DND-41 (cell line): ENCODE data around the gene SGPL1.

Experiments
- ATAC-seq: fragments of 200-7000 bp; cut with Tn5 transposase; 3 replicates; pipeline ENCODE4 v1.9.1; 2021; ENCODE audit warnings: low read depth; ENCODE audit not compliant: insufficient read depth
- DNase-seq: peaks from one replicate; pipeline ENCODE4 v3.0.0-alpha.2; 2020
- H2AFZ ChIP-seq: 2 replicates; pipeline ENCODE4 v1.6.0; 2012; ENCODE audit warnings: low read depth, low read length
- H3K27ac ChIP-seq: 2 replicates; pipeline ENCODE4 v1.5.1; 2012; ENCODE audit warnings: low read length, inconsistent platforms
- H3K27me3 ChIP-seq: fragments of 200-600 bp; sonication (generic); 2 replicates; pipeline ENCODE4 v1.6.0; 2012; ENCODE audit warnings: low read length, mild to moderate bottlenecking, inconsistent platforms; ENCODE audit not compliant: insufficient read depth, poor library complexity
- H3K36me3 ChIP-seq: 2 replicates; pipeline ENCODE4 v1.5.1; 2012; ENCODE audit warnings: low read length, inconsistent platforms; ENCODE audit not compliant: insufficient read depth
- H3K4me1 ChIP-seq: 2 replicates; pipeline ENCODE4 v1.5.1; 2012; ENCODE audit warnings: mild to moderate bottlenecking, low read length; ENCODE audit not compliant: insufficient read depth
- H3K4me2 ChIP-seq: 2 replicates; pipeline ENCODE4 v1.6.0; 2012; ENCODE audit warnings: mild to moderate bottlenecking, moderate library complexity, low read length, inconsistent platforms; ENCODE audit not compliant: insufficient read depth
- H3K4me3 ChIP-seq, 2 experiments: fragments of 200-600 bp in 1 of 2; shearing (Covaris generic) in 1 of 2; 2 replicates each; pipeline ENCODE4 v1.5.1; 2012 to 2016; ENCODE audit warnings: inconsistent platforms in 2 of 2, low read length in 2 of 2, mild to moderate bottlenecking in 2 of 2, low read depth in 1 of 2, moderate library complexity in 1 of 2
- H3K79me2 ChIP-seq: 2 replicates; pipeline ENCODE4 v1.6.0; 2012; ENCODE audit warnings: low read length, inconsistent platforms; ENCODE audit not compliant: insufficient read depth
- H3K9ac ChIP-seq: 2 replicates; pipeline ENCODE4 v1.6.0; 2012; ENCODE audit warnings: low read depth, mild to moderate bottlenecking, inconsistent platforms, low read length, moderate library complexity
- H3K9me3 ChIP-seq: 2 replicates; pipeline ENCODE4 v1.5.1; 2012; ENCODE audit warnings: low read length, moderate library complexity, mild to moderate bottlenecking, inconsistent platforms; ENCODE audit not compliant: insufficient read depth, severe bottlenecking
- H4K20me1 ChIP-seq: 2 replicates; pipeline ENCODE4 v1.6.0; 2012; ENCODE audit warnings: low read length; ENCODE audit not compliant: insufficient read depth
- EZH2 ChIP-seq: IDR thresholded peaks from 3 replicates; pipeline ENCODE4 v1.6.1; 2012; ENCODE audit warnings: borderline replicate concordance, low read depth, mild to moderate bottlenecking, moderate library complexity, low read length, inconsistent platforms; ENCODE audit not compliant: severe bottlenecking
- TF ChIP-seq, protein P1 (sequence below): IDR thresholded peaks from 2 replicates; pipeline ENCODE4 v1.5.1; 2012; ENCODE audit warnings: borderline replicate concordance, low read length, moderate library complexity, mild to moderate bottlenecking; ENCODE audit not compliant: poor library complexity, severe bottlenecking; ENCODE audit errors: extremely low read depth

SGPL1 gene

DNA sequence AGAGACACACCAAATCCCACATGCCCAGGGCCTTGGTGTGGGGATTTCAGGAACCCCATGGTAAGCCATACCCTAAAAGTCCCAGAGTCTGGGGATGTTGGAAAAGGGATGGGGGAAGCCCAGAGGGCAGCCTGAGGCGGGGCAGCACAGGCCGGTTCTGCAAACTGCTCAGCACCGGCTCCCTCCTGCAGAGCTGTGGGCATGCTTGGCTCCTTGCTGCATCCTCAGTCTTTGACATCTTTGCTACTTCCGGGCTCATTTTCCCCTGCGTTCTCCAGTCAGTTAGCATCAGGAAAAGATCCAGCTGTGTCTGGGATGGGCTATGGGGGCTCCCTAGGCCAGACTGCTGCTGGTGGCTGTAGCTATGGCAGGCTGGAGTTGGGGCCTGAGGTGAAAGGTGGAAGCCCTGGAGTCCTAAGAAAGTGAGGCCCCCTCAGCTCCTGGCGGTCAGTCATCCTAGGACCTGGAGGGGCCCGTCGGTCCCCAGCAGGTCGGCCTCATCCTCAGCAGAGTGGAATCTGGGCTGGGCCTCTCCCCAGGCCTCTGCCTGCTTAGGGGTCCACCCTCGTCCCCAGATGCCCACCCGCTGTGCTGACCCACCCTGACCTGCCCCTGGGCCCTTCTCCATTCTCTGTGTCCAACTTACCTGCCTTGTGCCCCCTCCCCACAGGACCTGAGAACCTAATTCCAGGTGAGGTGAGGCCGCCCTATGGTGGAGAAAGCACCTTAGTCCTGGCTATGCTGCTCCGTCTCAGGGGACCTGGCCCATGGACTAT, 39.9 kb upstream of the SGPL1 start:
- ATAC-seq (no peak), DNase-seq (no peak)
- Histone ChIP-seq H3K36me3 (no peaks in the 10 kb centered on the region), H3K4me3 (no peak overlapping the region), H3K27ac (no peak overlapping the region), H3K4me1 (no peaks in the 10 kb centered on the region), H4K20me1 (no peaks in the 10 kb centered on the region; the same call in 1 of the 2 replicates), H3K4me2 (no peak overlapping the region), H3K79me2 (no peaks in the 10 kb centered on the region), H3K27me3 (no peaks in the 10 kb centered on the region), H2AFZ (no peak overlapping the region), H3K9me3 (no peaks in the 10 kb centered on the region), H3K9ac (no peak overlapping the region)
- TF ChIP-seq, protein P1, sequence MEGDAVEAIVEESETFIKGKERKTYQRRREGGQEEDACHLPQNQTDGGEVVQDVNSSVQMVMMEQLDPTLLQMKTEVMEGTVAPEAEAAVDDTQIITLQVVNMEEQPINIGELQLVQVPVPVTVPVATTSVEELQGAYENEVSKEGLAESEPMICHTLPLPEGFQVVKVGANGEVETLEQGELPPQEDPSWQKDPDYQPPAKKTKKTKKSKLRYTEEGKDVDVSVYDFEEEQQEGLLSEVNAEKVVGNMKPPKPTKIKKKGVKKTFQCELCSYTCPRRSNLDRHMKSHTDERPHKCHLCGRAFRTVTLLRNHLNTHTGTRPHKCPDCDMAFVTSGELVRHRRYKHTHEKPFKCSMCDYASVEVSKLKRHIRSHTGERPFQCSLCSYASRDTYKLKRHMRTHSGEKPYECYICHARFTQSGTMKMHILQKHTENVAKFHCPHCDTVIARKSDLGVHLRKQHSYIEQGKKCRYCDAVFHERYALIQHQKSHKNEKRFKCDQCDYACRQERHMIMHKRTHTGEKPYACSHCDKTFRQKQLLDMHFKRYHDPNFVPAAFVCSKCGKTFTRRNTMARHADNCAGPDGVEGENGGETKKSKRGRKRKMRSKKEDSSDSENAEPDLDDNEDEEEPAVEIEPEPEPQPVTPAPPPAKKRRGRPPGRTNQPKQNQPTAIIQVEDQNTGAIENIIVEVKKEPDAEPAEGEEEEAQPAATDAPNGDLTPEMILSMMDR, result no peak
- TF ChIP-seq EZH2, result no peak

DNA sequence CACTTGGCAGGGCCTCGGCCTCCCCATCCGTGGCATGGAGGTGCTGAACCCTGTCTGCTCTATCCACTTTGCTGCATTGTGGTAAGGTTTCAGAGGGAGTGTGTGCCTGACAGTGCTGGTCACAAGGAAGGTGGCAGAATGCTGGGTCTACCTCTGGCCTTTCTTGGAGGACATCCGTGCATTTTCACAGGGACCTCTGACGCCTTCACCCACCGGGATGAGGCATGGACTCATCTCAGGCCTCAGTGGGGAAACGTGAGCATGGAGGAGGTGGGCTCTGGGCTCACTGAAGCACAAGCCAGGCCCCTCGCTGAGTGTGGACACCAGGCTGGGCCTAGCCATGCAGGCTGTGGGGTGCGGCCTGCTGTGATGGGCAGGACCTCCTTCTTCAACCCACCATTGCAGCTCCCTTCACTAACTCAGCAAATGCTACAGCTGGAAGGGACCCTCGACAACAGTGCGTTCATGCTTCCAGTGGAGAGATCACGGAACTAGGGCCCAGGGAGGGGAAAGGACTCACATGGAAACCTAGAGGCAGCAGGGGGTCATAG, 39.2 kb upstream of the SGPL1 start:
- ATAC-seq, result no peak
- H4K20me1 ChIP-seq, result no peaks in the 10 kb centered on the region; the same call in 1 of the 2 replicates
- H3K27me3 ChIP-seq, result no peaks in the 10 kb centered on the region
- no peak overlapping the region for H2AFZ ChIP-seq
- H3K36me3 ChIP-seq, result no peaks in the 10 kb centered on the region
- H3K79me2 ChIP-seq, result no peaks in the 10 kb centered on the region
- H3K4me1 ChIP-seq, result no peaks in the 10 kb centered on the region
- no peak overlapping the region for H3K27ac ChIP-seq
- H3K4me3 ChIP-seq, result no peak overlapping the region
- no peak for DNase-seq
- H3K4me2 ChIP-seq, result no peak overlapping the region
- no peak overlapping the region for H3K9ac ChIP-seq
- TF ChIP-seq, protein P1, result no peak
- no peak for TF ChIP-seq EZH2
- no peaks in the 10 kb centered on the region for H3K9me3 ChIP-seq

GRCh38 chr10:70777063-70777875, 38.5 kb upstream of the SGPL1 start:
- Histone ChIP-seq H3K36me3 (no peaks in the 10 kb centered on the region), H3K27ac (no peak overlapping the region), H3K4me2 (no peak overlapping the region), H3K27me3 (no peaks in the 10 kb centered on the region), H3K4me1 (no peaks in the 10 kb centered on the region), H3K79me2 (no peaks in the 10 kb centered on the region), H4K20me1 (no peaks in the 10 kb centered on the region; the same call in 1 of the 2 replicates), H2AFZ (no peak overlapping the region), H3K4me3 (no peak overlapping the region), H3K9ac (no peak overlapping the region), H3K9me3 (no peaks in the 10 kb centered on the region)
- ATAC-seq (no peak), DNase-seq (no peak)
- no peak for TF ChIP-seq EZH2
- TF ChIP-seq, protein P1, result no peak
